H1 (cell line): ENCODE data around the gene CCDC185. TPM values are rescaled to one million over a fixed set of nuclear protein-coding genes. Genes with fewer than 3 reads are reported as not detected.

ENCODE experiments used
- CTCF ChIA-PET: fragments of 300-600 bp; sonication (Branson Sonifier 250); formaldehyde crosslinking; loops from one replicate; lab custom pipeline; 2021; ENCODE audit not compliant: partially characterized antibody; lab: Charles Lee
- POLR2A ChIA-PET: fragments of 300-600 bp; sonication (Branson Sonifier 250); formaldehyde crosslinking; loops from one replicate; lab custom pipeline; 2021; ENCODE audit warnings: inconsistent platforms; ENCODE audit not compliant: partially characterized antibody; lab: Charles Lee
- DNase-seq, 2 experiments: peaks; one replicate each; pipeline versions ENCODE4 v3.0.0 to v3.0.0-alpha.2; 2010 to 2022; ENCODE audit warnings: low spot score in 2 of 2, low read depth in 1 of 2, mixed read lengths in 1 of 2
- FAIRE-seq: peaks from 2 replicates; lab custom pipeline; 2011; peaks lifted over from hg19 to GRCh38; lab: Jason Lieb, UNC
- H2AFZ ChIP-seq: 2 replicates; pipeline ENCODE4 v1.8.1; 2012; ENCODE audit warnings: low read length, inconsistent platforms
- H2AK5ac ChIP-seq: 2 replicates; pipeline ENCODE4 v1.6.1; 2013; ENCODE audit warnings: low read depth, low read length
- H2BK120ac ChIP-seq: replicated peaks from 2 replicates; pipeline ENCODE3; 2013; ENCODE audit warnings: low read depth, low read length, inconsistent platforms
- H2BK12ac ChIP-seq: 2 replicates; pipeline ENCODE4 v1.6.1; 2013; ENCODE audit warnings: low read depth, low read length
- H2BK15ac ChIP-seq: 2 replicates; pipeline ENCODE4 v1.6.1; 2013; ENCODE audit warnings: low read length
- H2BK20ac ChIP-seq: 2 replicates; pipeline ENCODE4 v1.6.1; 2013; ENCODE audit warnings: low read length
- H2BK5ac ChIP-seq: 2 replicates; pipeline ENCODE4 v1.6.1; 2013; ENCODE audit warnings: low read depth, low read length
- H3K14ac ChIP-seq: 2 replicates; pipeline ENCODE4 v1.6.1; 2013; ENCODE audit warnings: inconsistent platforms; ENCODE audit not compliant: insufficient read length
- H3K18ac ChIP-seq: 2 replicates; pipeline ENCODE4 v1.6.1; 2013; ENCODE audit warnings: low read length; ENCODE audit errors: extremely low read depth
- H3K23ac ChIP-seq: 2 replicates; pipeline ENCODE4 v1.6.1; 2013; ENCODE audit warnings: inconsistent platforms; ENCODE audit not compliant: insufficient read length
- H3K23me2 ChIP-seq: 2 replicates; pipeline ENCODE4 v1.6.1; 2013; ENCODE audit warnings: low read depth, low read length
- H3K27ac ChIP-seq: 2 replicates; pipeline ENCODE4 v1.6.1; 2011; ENCODE audit warnings: low read depth, low read length, inconsistent platforms
- H3K27me3 ChIP-seq, 4 experiments: replicated peaks in 1 of 4; 1 replicate in 1 of 4; 2 replicates in 3 of 4; pipeline versions ENCODE4 v1.6.1 to v1.8.1; 2011 to 2013; ENCODE audit warnings: low read length in 3 of 4, mild to moderate bottlenecking in 3 of 4, inconsistent platforms in 2 of 4, mixed read lengths in 2 of 4, moderate library complexity in 1 of 4; ENCODE audit not compliant: control insufficient read depth in 3 of 4, insufficient read depth in 3 of 4; ENCODE audit errors: extremely low read depth in 1 of 4
- H3K36me3 ChIP-seq, 4 experiments: 2 replicates each; pipeline versions ENCODE4 v1.6.1 to v1.8.1; 2011 to 2013; ENCODE audit warnings: mild to moderate bottlenecking in 4 of 4, low read length in 3 of 4, moderate library complexity in 2 of 4, control low read depth in 1 of 4, inconsistent platforms in 1 of 4; ENCODE audit not compliant: insufficient read depth in 4 of 4, control insufficient read depth in 2 of 4
- H3K4ac ChIP-seq: replicated peaks from 2 replicates; pipeline ENCODE3; 2013; ENCODE audit warnings: low read length, low read depth, mixed read lengths, inconsistent platforms; ENCODE audit not compliant: insufficient read length
- H3K4me1 ChIP-seq, 4 experiments: replicated peaks in 1 of 4; 1 replicate in 1 of 4; 2 replicates in 3 of 4; pipeline versions ENCODE4 v1.6.1 to v1.8.1; 2011 to 2013; ENCODE audit warnings: low read length in 3 of 4, inconsistent platforms in 2 of 4, mixed read lengths in 1 of 4; ENCODE audit not compliant: insufficient read depth in 4 of 4, control insufficient read depth in 3 of 4
- H3K4me2 ChIP-seq, 2 experiments: 2 replicates each; pipeline versions ENCODE4 v1.6.1 to v1.8.1; 2011 to 2013; ENCODE audit warnings: low read depth in 2 of 2, low read length in 2 of 2, control low read depth in 1 of 2, inconsistent platforms in 1 of 2, mild to moderate bottlenecking in 1 of 2; ENCODE audit not compliant: insufficient read depth in 1 of 2
- H3K4me3 ChIP-seq, 4 experiments: fragments of 200-600, 300-600 bp in 1 of 4; sonication (generic), shearing (Covaris generic), sonication (Bioruptor Twin) in 1 of 4; 2 replicates each; pipeline versions ENCODE4 v1.5.1 to v1.8.1; 2011 to 2016; ENCODE audit warnings: low read length in 4 of 4, low read depth in 3 of 4, control low read depth in 2 of 4, inconsistent platforms in 2 of 4, mild to moderate bottlenecking in 2 of 4, mixed read lengths in 1 of 4, moderate library complexity in 1 of 4; ENCODE audit not compliant: insufficient read depth in 2 of 4; ENCODE audit errors: extremely low read depth in 1 of 4
- H3K56ac ChIP-seq: replicated peaks from 2 replicates; pipeline ENCODE3; 2013; ENCODE audit warnings: low read depth, mild to moderate bottlenecking, mixed read lengths, low read length, inconsistent platforms; ENCODE audit not compliant: insufficient read length
- H3K79me1 ChIP-seq: 2 replicates; pipeline ENCODE4 v1.6.1; 2013; ENCODE audit warnings: low read depth, low read length, control low read depth
- H3K79me2 ChIP-seq, 2 experiments: 2 replicates each; pipeline versions ENCODE4 v1.6.1 to v1.8.1; 2012 to 2013; ENCODE audit warnings: low read length in 2 of 2, mild to moderate bottlenecking in 2 of 2, inconsistent platforms in 1 of 2; ENCODE audit not compliant: insufficient read depth in 2 of 2, control insufficient read depth in 1 of 2
- H3K9ac ChIP-seq, 4 experiments: replicated peaks in 1 of 4; 1 replicate in 1 of 4; 2 replicates in 3 of 4; pipeline versions ENCODE4 v1.6.1 to v1.8.1; 2011 to 2013; ENCODE audit warnings: low read depth in 3 of 4, low read length in 3 of 4, control low read depth in 2 of 4, mild to moderate bottlenecking in 2 of 4, moderate library complexity in 2 of 4, inconsistent platforms in 1 of 4; ENCODE audit errors: extremely low read depth in 1 of 4
- H3K9me3 ChIP-seq, 2 experiments: 2 replicates each; pipeline versions ENCODE4 v1.6.1 to v1.8.1; 2012 to 2013; ENCODE audit warnings: mild to moderate bottlenecking in 2 of 2, moderate library complexity in 2 of 2, control low read depth in 1 of 2, inconsistent platforms in 1 of 2, low read depth in 1 of 2, low read length in 1 of 2, mixed read lengths in 1 of 2; ENCODE audit not compliant: insufficient read depth in 2 of 2
- H4K20me1 ChIP-seq, 2 experiments: replicated peaks in 1 of 2; 2 replicates each; pipeline versions ENCODE3 to v1.8.1; 2011 to 2013; ENCODE audit warnings: inconsistent platforms in 2 of 2, low read length in 2 of 2, mild to moderate bottlenecking in 1 of 2; ENCODE audit not compliant: insufficient read depth in 2 of 2, control insufficient read depth in 1 of 2
- H4K5ac ChIP-seq: 2 replicates; pipeline ENCODE4 v1.6.1; 2013; ENCODE audit warnings: low read length, low read depth, mixed read lengths, inconsistent platforms; ENCODE audit not compliant: insufficient read length
- H4K8ac ChIP-seq: 2 replicates; pipeline ENCODE4 v1.8.0; 2013; ENCODE audit warnings: mild to moderate bottlenecking, moderate library complexity, low read length, inconsistent platforms; ENCODE audit not compliant: insufficient read depth; ENCODE audit errors: extremely low read depth
- H4K91ac ChIP-seq: replicated peaks from 2 replicates; pipeline ENCODE3; 2013; ENCODE audit warnings: low read length, mixed read lengths, inconsistent platforms; ENCODE audit not compliant: insufficient read length
- CEBPB ChIP-seq: IDR thresholded peaks from 2 replicates; pipeline ENCODE4 v1.6.1; 2012; ENCODE audit warnings: low read depth, low read length
- EZH2 ChIP-seq: fragments of 200-600 bp; sonication (generic); IDR thresholded peaks from 2 replicates; pipeline ENCODE4 v1.7.1; 2012; ENCODE audit warnings: low read depth, mild to moderate bottlenecking, moderate library complexity, low read length, inconsistent platforms; ENCODE audit not compliant: severe bottlenecking
- FOSL1 ChIP-seq: IDR thresholded peaks from 2 replicates; pipeline ENCODE4 v1.6.1; 2011; ENCODE audit warnings: mild to moderate bottlenecking, low read depth, low read length, moderate library complexity; ENCODE audit not compliant: insufficient read depth
- KDM1A ChIP-seq: fragments of 200-600, 300-600 bp; sonication (generic); IDR thresholded peaks from 2 replicates; pipeline ENCODE4 v1.7.1; 2016; ENCODE audit warnings: mild to moderate bottlenecking, low read length, borderline replicate concordance
- SIX5 ChIP-seq: IDR thresholded peaks from 2 replicates; pipeline ENCODE4 v1.6.1; 2011; ENCODE audit warnings: mild to moderate bottlenecking, low read depth, low read length
- TCF12 ChIP-seq: IDR thresholded peaks from 2 replicates; pipeline ENCODE4 v1.6.1; 2011; ENCODE audit warnings: low read depth, mild to moderate bottlenecking, low read length
- WGBS, 2 experiments: shearing (Covaris generic) in 1 of 2; methylation state at CpG; one replicate each; pipeline versions ENCODE4 v1.1.6 to v1.1.7; 2013 to 2015; ENCODE audit warnings: low lambda C conversion rate in 2 of 2, mixed read lengths in 2 of 2, inconsistent platforms in 1 of 2, low coverage in 1 of 2, missing lambda C conversion rate in 1 of 2; ENCODE audit not compliant: insufficient replicate concordance in 2 of 2, insufficient coverage in 1 of 2, insufficient read length in 1 of 2; ENCODE audit errors: extremely low coverage in 1 of 2, missing lambda C conversion rate in 1 of 2; 5-methylcytosine and 5-hydroxymethylcytosine counted together
- polyA plus RNA-seq, 7 experiments: library from polyadenylated mRNA; depleted of rRNA in 3 of 7; stranded (reverse) in 5 of 7; unstranded in 2 of 7; fragments of >200 nt in 5 of 7; fragments of 200-250 nt in 2 of 7; gene quantifications; 1 replicate in 5 of 7; 2 replicates in 1 of 7; 4 replicates in 1 of 7; pipeline versions ENCODE4 v1.2.1 to v1.2.3, GENCODE V29; 2011 to 2013; ENCODE audit warnings: missing spikeins in 2 of 7, mixed read lengths in 2 of 7
- total RNA-seq: library from RNA; stranded (reverse); fragmentation: NEBNext Ultra II Directional; extraction: Animal tissue kit (Norgen Biotek cat#: 25700); gene quantifications from 2 replicates; pipeline ENCODE4 v1.2.1, GENCODE V29; 2021

CCDC185 gene
- total and polyA plus RNA-seq, 2 of the 8 experiments (the other 6 are each of a cell fraction or from before 2014, with no cell fraction given), result not detected

DNA sequence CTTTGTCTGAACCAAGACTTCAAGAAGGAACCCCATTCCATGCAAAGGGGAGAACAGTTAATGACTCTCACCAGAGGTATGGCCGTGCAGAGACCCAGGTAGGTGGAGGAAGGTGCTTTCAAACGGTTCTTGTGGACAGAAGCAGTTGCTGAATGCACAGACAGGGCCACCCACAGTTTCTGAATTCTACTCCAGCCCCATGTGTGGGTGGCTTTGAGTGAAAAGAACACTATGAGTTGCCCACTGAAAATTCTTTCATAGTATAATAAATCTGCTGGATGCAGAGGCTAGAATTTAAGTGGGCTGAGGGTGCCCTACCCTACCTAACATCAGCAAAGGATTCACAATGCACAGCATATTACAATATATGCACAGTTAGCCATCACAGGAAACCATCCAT, 7.2 kb upstream of the CCDC185 start:
- ChIA-PET POLR2A (no interaction called here), CTCF (interaction anchor here (0.7 kb wide), 1 partner anchor 101 kb away, joined by 4 read pairs; no protein-coding TSS in a partner anchor)
- Histone ChIP-seq H3K23me2 (no peaks in the 10 kb centered on the region), H3K56ac (no peak overlapping the region), H3K18ac (no peak overlapping the region), H3K9ac (no peak overlapping the region), H2BK20ac (no peak overlapping the region), H4K8ac (no peak overlapping the region), H3K36me3 (no peaks in the 10 kb centered on the region), H2BK120ac (no peak overlapping the region), H3K4me1 (no peaks in the 10 kb centered on the region), H2BK5ac (no peak overlapping the region), H3K79me2 (no peaks in the 10 kb centered on the region), H3K4ac (no peak overlapping the region), H2AK5ac (no peak overlapping the region), H3K79me1 (no peaks in the 10 kb centered on the region), H3K23ac (no peak overlapping the region), H4K20me1 (no peaks in the 10 kb centered on the region), H2BK12ac (no peak overlapping the region), H3K27me3 (no peaks in the 10 kb centered on the region; a peak in 2 of 7 replicates), H3K14ac (no peak overlapping the region), H2BK15ac (no peak overlapping the region), H3K4me2 (no peak overlapping the region), H4K91ac (no peak overlapping the region), H4K5ac (no peak overlapping the region), H3K4me3 (no peak overlapping the region), H3K27ac (no peak overlapping the region), H3K9me3 (no peaks in the 10 kb centered on the region), H2AFZ (no peak overlapping the region)
- FAIRE-seq (no peak), DNase-seq (no peak)
- 77% methylated on average over 2 of the region's 2 CpGs; no CpG with 5 or more reads in 1 of the 2 experiments for WGBS, 2 experiments
- TF ChIP-seq FOSL1, result no peak
- no peak for TF ChIP-seq KDM1A
- TF ChIP-seq CEBPB, result no peak
- TF ChIP-seq EZH2, result no peak
- TF ChIP-seq TCF12, result no peak
- TF ChIP-seq SIX5, result no peak
